CD4-positive, alpha-beta T cell treated with Interleukin-15 for 4 hours (primary cell): Measurements from ENCODE around the gene SNTB2.
A peak's percentile ranks its signal among the peaks of the same experiment; 100 is the strongest.

ENCODE experiments used
- DNase-seq: peaks from one replicate; pipeline ENCODE4 v3.0.0-alpha.2; 2020; ENCODE audit warnings: low spot score

Gene SNTB2

GRCh38 chr16:69180011-69180338, 7.0 kb upstream of the SNTB2 start:
- DNase-seq = no peak

GRCh38 chr16:69182730-69183416, 4.1 kb upstream of the SNTB2 start:
- no peak for DNase-seq

- peak; percentile 16 for DNase-seq
These were observed 677 bp downstream of the SNTB2 start for GRCh38 chr16:69187446-69188235.

GRCh38 chr16:69188236-69188549, 1.2 kb downstream of the SNTB2 start:
- peak; percentile 22 for DNase-seq

GRCh38 chr16:69188716-69189115, 1.8 kb downstream of the SNTB2 start:
- no peak for DNase-seq

GRCh38 chr16:69190046-69190588, 3.2 kb downstream of the SNTB2 start:
- no peak for DNase-seq

- DNase-seq = no peak
These were observed 3.6 kb downstream of the SNTB2 start for GRCh38 chr16:69190598-69190997.

- no peak for DNase-seq
These were observed 4.2 kb downstream of the SNTB2 start for GRCh38 chr16:69191136-69191535.

- DNase-seq = no peak
These were observed 6.9 kb downstream of the SNTB2 start for GRCh38 chr16:69193855-69194254.

- no peak for DNase-seq
These were observed 7.5 kb downstream of the SNTB2 start for GRCh38 chr16:69194488-69194887.

- DNase-seq = no peak
These were observed 8.5 kb downstream of the SNTB2 start for GRCh38 chr16:69195369-69196029.

- DNase-seq = no peak
These were observed 10.6 kb downstream of the SNTB2 start for GRCh38 chr16:69197573-69197972.

- DNase-seq = no peak
These were observed 12.4 kb downstream of the SNTB2 start for GRCh38 chr16:69199382-69199781.

GRCh38 chr16:69201291-69201690, 14.3 kb downstream of the SNTB2 start:
- no peak for DNase-seq

GRCh38 chr16:69201787-69202186, 14.8 kb downstream of the SNTB2 start:
- no peak for DNase-seq

- no peak for DNase-seq
These were observed 17.2 kb downstream of the SNTB2 start for GRCh38 chr16:69204172-69204571.

- no peak for DNase-seq
These were observed 22.8 kb downstream of the SNTB2 start for GRCh38 chr16:69209735-69210134.

GRCh38 chr16:69217433-69217832, 30.5 kb downstream of the SNTB2 start:
- no peak for DNase-seq

- DNase-seq = no peak
These were observed 32.3 kb downstream of the SNTB2 start for GRCh38 chr16:69219279-69219678.

GRCh38 chr16:69223882-69224281, 36.9 kb downstream of the SNTB2 start:
- DNase-seq = no peak

- DNase-seq = no peak
These were observed 38.2 kb downstream of the SNTB2 start for GRCh38 chr16:69225121-69225520.

- no peak for DNase-seq
These were observed 46.2 kb downstream of the SNTB2 start for GRCh38 chr16:69233124-69233523.

- no peak for DNase-seq
These were observed 47.5 kb downstream of the SNTB2 start for GRCh38 chr16:69234460-69234859.
